Transverse colon (tissue), 4 donors: ENCODE results near the gene KRT26. TPM values are rescaled to one million over a fixed set of nuclear protein-coding genes. Genes with fewer than 3 reads are reported as not detected.
"Not testable (repeated sequence)": the region's sequence is repeated elsewhere in the genome, so short reads cannot be mapped to it uniquely, and the experiment has no call there.

ENCODE experiments used
- DNase-seq: peaks from one replicate; pipeline ENCODE4 v3.0.0-alpha.2; 2019
- H3K27ac ChIP-seq, 4 donors: fragments of 200-600 bp; sonication (generic); 2 replicates each; pipeline ENCODE4 v1.5.1; 2016 to 2018; ENCODE audit warnings: inconsistent platforms in 4 of 4
- H3K27me3 ChIP-seq: fragments of 200-600 bp; sonication (generic); 2 replicates; pipeline ENCODE4 v1.5.1; 2017; ENCODE audit warnings: inconsistent platforms
- H3K36me3 ChIP-seq, 4 donors: fragments of 200-600 bp; sonication (generic); 2 replicates each; pipeline ENCODE4 v1.5.1; 2017 to 2019; ENCODE audit warnings: inconsistent platforms in 4 of 4
- H3K4me1 ChIP-seq, 4 donors: fragments of 200-600 bp; sonication (generic); 2 replicates each; pipeline ENCODE4 v1.5.1; 2017 to 2020; ENCODE audit warnings: inconsistent platforms in 4 of 4
- H3K4me3 ChIP-seq, 4 donors: fragments of 200-600 bp; sonication (generic); 1 replicate in 1 of 4; 2 replicates in 3 of 4; pipeline versions ENCODE4 v1.5.1 to v1.6.1; 2017 to 2019; ENCODE audit warnings: inconsistent platforms in 4 of 4
- H3K9me3 ChIP-seq, 2 donors: fragments of 200-600 bp; sonication (generic); 2 replicates each; pipeline ENCODE4 v1.5.1; 2017 to 2019; ENCODE audit warnings: inconsistent platforms in 2 of 2
- CTCF ChIP-seq, 5 experiments: fragments of 200-600 bp in 3 of 5; fragments of 450-650 bp in 2 of 5; sonication (generic) in 3 of 5; IDR thresholded peaks; 1 replicate in 2 of 5; 2 replicates in 3 of 5; pipeline ENCODE4 v1.5.1; 2016 to 2017; ENCODE audit warnings: antibody characterized with exemption in 5 of 5, inconsistent platforms in 3 of 5, mild to moderate bottlenecking in 2 of 5, moderate library complexity in 1 of 5
- EP300 ChIP-seq: sonication (generic); formaldehyde crosslinking; IDR thresholded peaks from one replicate; pipeline ENCODE4 v1.6.1; 2017; ENCODE audit warnings: antibody characterized with exemption, low read depth
- POLR2A ChIP-seq: fragments of 450-650 bp; IDR thresholded peaks from one replicate; pipeline ENCODE4 v1.6.1; 2016; ENCODE audit warnings: antibody characterized with exemption, mild to moderate bottlenecking, moderate library complexity
- POLR2AphosphoS5 ChIP-seq, 3 donors: sonication (generic); formaldehyde crosslinking; IDR thresholded peaks; one replicate each; pipeline ENCODE4 v1.6.1; 2016; ENCODE audit warnings: antibody characterized with exemption in 3 of 3
- WGBS, 2 donors: methylation state at CpG; one replicate each; pipeline ENCODE4 v1.1.5; 2018; ENCODE audit warnings: low coverage in 1 of 2; 5-methylcytosine and 5-hydroxymethylcytosine counted together
- in situ Hi-C, 4 donors: fragments of 200-750 bp; cut with MboI; loops; one replicate each; pipeline versions ENCODE4 v1.15.0 to v1.15.1; 2017; ENCODE audit warnings: low sequenced_read_pairs in 3 of 4, low pct_ligation_motif_present in 1 of 4, low pct_unique_long_range_greater_than_20kb in 1 of 4
- intact Hi-C: fragments of 100-400 bp; cut with DNase I; formaldehyde crosslinking; loops from one replicate; pipeline ENCODE4 v1.15.1; 2023; ENCODE audit warnings: low total_unique reads
- total RNA-seq, 4 donors: library from RNA; depleted of rRNA; stranded (reverse); fragments of >200 nt; gene quantifications; one replicate each; pipeline ENCODE4 v1.1.0, GENCODE V29; 2016

The KRT26 gene
- total RNA-seq, 4 donors from 2014 or later: not detected

DNA sequence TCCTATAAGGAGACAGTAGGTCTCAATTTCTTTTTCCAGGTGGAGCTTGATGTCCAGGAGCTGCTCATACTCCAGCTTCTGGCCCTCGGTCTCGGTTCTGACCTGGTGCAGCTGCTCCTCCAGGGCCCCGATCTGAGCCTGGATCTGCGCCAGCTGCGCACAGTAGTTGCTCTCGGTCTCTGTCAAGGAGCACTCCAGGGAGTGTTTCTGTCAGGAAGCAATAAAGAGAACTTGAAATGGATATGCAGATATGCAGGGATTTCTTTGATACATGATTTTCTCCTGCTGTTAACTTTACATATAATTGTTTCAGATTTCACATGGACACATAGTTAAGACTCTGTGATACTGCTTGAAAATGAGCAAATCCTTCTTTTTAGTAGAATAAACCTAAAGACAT lies 21.6 kb downstream of the KRT26 start:
- intact Hi-C loops: no loop called here
- Histone ChIP-seq H3K27me3 (peaks cover 18% of the 10 kb centered on the region), H3K4me3 (no peak overlapping the region), H3K4me1 (no peaks in the 10 kb centered on the region), H3K27ac (no peak overlapping the region), H3K9me3 (no peaks in the 10 kb centered on the region), H3K36me3 (no peaks in the 10 kb centered on the region)
- in situ Hi-C loops: no loop called here
- 83 to 100% methylated on average over 1 to 6 of the region's 6 CpGs for WGBS, 2 donors
- DNase-seq: no peak
- TF ChIP-seq CTCF (IDR thresholded peaks at IDR 0.05) (no peak), EP300 (no peak), POLR2A (no peak), POLR2AphosphoS5 (IDR thresholded peaks at IDR 0.05) (no peak)

GRCh38 chr17:40748666-40749065 lies 23.3 kb downstream of the KRT26 start:
- peaks cover 24% of the 10 kb centered on the region for H3K27me3 ChIP-seq
- DNase-seq, intact Hi-C loops, H3K9me3 ChIP-seq, in situ Hi-C loops, H3K27ac ChIP-seq, H3K4me3 ChIP-seq, H3K4me1 ChIP-seq, H3K36me3 ChIP-seq: not testable (repeated sequence)
- WGBS, 2 donors: 78 to 83% methylated on average over 1 of the region's 1 CpG

DNA sequence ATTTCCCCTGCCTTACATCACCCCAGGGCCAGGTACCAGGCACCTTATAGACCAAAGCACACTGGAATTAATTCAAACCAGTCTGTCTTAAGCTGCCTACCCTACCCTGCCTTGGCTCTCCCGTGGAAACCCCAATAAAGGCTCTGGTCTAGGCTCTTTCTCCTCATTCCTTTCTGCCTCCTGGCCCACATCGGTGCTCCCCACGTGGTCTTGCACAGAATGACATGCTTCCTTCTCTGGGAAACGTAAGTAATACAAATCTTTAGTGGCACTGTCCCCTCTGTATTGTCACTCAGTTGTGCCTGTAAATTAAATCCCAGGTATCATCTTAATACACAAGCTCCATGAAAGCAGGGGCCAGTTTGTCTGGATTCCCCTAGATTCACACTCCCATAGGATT lies 33.4 kb downstream of the KRT26 start:
- peaks cover 13% of the 10 kb centered on the region for H3K27me3 ChIP-seq
- no peak for DNase-seq
- H3K4me3 ChIP-seq: no peak overlapping the region
- intact Hi-C loops: no loop called here
- in situ Hi-C loops: no loop called here
- 51 to 68% methylated on average over 3 to 4 of the region's 4 CpGs for WGBS, 2 donors
- no peak overlapping the region for H3K27ac ChIP-seq
- peaks cover 0 to 6% of the 10 kb centered on the region in 2 donors for H3K9me3 ChIP-seq
- no peak for TF ChIP-seq POLR2AphosphoS5 (IDR thresholded peaks at IDR 0.05)
- TF ChIP-seq POLR2A: no peak
- no peak for TF ChIP-seq CTCF (IDR thresholded peaks at IDR 0.05)
- no peak for TF ChIP-seq EP300
- no peaks in the 10 kb centered on the region for H3K4me1 ChIP-seq
- no peaks in the 10 kb centered on the region for H3K36me3 ChIP-seq

GRCh38 chr17:40735016-40735415 lies 37.0 kb downstream of the KRT26 start:
- TF ChIP-seq POLR2A (no peak), CTCF (IDR thresholded peaks at IDR 0.05) (no peak), POLR2AphosphoS5 (IDR thresholded peaks at IDR 0.05) (no peak), EP300 (no peak)

GRCh38 chr17:40734018-40734417 lies 38.0 kb downstream of the KRT26 start:
- Histone ChIP-seq H3K27ac (no peak overlapping the region), H3K36me3 (no peaks in the 10 kb centered on the region), H3K4me3 (no peak overlapping the region), H3K9me3 (no peaks in the 10 kb centered on the region), H3K27me3 (peaks cover 13% of the 10 kb centered on the region), H3K4me1 (no peaks in the 10 kb centered on the region)
- intact Hi-C loops (no loop called here), in situ Hi-C loops (no loop called here)
- no peak for DNase-seq
- WGBS, 2 donors: 75 to 80% methylated on average over 1 to 6 of the region's 6 CpGs
- TF ChIP-seq POLR2AphosphoS5 (IDR thresholded peaks at IDR 0.05) (no peak), CTCF (IDR thresholded peaks at IDR 0.05) (no peak), POLR2A (no peak), EP300 (no peak)

More at GRCh38 chr17:40735016-40735415, 37.0 kb downstream of the KRT26 start:
- peaks cover 7% of the 10 kb centered on the region for H3K27me3 ChIP-seq
- H3K27ac ChIP-seq: no peak overlapping the region
- intact Hi-C loops (no loop called here), in situ Hi-C loops (no loop called here)
- H3K36me3 ChIP-seq: no peaks in the 10 kb centered on the region
- H3K4me3 ChIP-seq: no peak overlapping the region
- H3K9me3 ChIP-seq: no peaks in the 10 kb centered on the region
- no peak for DNase-seq
- no peaks in the 10 kb centered on the region for H3K4me1 ChIP-seq
- WGBS, 2 donors: 67 to 86% methylated on average over 1 of the region's 1 CpG
